ENCODE measurements around the gene LTBP1. TPM values are rescaled to one million over a fixed set of nuclear protein-coding genes. Genes with fewer than 3 reads are reported as not detected.

Gene LTBP1
- total RNA-seq, 1 donor from 2014 or later: 48.4 TPM

DNA sequence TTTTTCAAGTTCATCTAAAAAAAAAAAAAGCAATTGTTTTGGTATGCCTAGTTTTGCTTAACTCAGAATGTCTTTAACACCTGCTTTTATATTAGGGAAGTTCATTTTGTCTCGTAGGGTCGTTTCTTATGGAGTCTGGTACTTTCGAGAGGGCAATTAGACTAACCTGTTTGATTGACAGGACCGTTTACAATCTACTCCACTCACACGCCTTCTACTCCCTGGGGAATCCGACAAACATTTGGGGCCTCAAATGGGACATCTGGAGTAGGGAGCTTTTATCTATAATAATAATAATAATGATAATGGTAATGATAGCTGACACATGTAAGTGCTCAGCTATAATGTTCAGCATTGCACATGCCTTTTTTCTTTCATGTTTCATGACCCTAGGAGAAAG lies 268.1 kb downstream of the LTBP1 start:
- intact Hi-C loops (cut with DNase I): loop anchor here (10.0 kb wide), 1 partner anchor 70 kb away; no protein-coding TSS in a partner anchor
- Histone ChIP-seq H3K27ac (peak overlapping the region; percentile 14), H3K4me1 (peaks cover 46% of the 10 kb centered on the region)

DNA sequence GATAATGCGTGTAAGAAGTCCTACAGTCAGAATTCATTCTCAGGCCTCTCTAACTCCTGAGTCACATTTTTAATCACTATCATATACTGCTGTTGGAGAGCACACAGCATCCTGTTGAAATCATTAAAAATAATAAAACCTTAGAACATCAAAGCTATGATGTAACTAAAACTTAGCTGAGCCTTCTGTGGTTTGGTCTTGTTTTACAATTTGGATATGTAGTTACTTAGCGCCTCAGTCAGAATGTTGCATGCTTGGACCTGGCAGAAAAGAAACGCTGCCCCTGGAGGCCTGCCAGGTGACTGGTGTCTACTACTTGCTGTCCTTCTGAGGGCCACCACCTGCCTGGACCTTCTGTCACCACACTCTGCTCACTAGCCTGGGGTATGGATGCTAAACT lies 268.5 kb downstream of the LTBP1 start:
- TF ChIP-seq POLR2AphosphoS5 (IDR thresholded peaks at IDR 0.05; ENCODE audit: insufficient read depth in 1 of 2, low read depth in 1 of 2) (peak in 1 of 2 donors; percentile 15), POLR2A (IDR thresholded peaks at IDR 0.05) (no peak)
- TF ChIP-seq, protein P1, sequence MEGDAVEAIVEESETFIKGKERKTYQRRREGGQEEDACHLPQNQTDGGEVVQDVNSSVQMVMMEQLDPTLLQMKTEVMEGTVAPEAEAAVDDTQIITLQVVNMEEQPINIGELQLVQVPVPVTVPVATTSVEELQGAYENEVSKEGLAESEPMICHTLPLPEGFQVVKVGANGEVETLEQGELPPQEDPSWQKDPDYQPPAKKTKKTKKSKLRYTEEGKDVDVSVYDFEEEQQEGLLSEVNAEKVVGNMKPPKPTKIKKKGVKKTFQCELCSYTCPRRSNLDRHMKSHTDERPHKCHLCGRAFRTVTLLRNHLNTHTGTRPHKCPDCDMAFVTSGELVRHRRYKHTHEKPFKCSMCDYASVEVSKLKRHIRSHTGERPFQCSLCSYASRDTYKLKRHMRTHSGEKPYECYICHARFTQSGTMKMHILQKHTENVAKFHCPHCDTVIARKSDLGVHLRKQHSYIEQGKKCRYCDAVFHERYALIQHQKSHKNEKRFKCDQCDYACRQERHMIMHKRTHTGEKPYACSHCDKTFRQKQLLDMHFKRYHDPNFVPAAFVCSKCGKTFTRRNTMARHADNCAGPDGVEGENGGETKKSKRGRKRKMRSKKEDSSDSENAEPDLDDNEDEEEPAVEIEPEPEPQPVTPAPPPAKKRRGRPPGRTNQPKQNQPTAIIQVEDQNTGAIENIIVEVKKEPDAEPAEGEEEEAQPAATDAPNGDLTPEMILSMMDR (IDR thresholded peaks at IDR 0.05): no peak
- intact Hi-C loops (cut with DNase I): loop anchor here (10.0 kb wide), 1 partner anchor 70 kb away; no protein-coding TSS in a partner anchor

More for the DNA sequence above, 268.1 kb downstream of the LTBP1 start:
- TF ChIP-seq POLR2AphosphoS5 (IDR thresholded peaks at IDR 0.05; ENCODE audit: insufficient read depth in 1 of 2, low read depth in 1 of 2): no peak
- no peak for TF ChIP-seq POLR2A (IDR thresholded peaks at IDR 0.05)
- TF ChIP-seq, protein P1 (IDR thresholded peaks at IDR 0.05): no peak
- Histone ChIP-seq H3K9me3 (no peaks in the 10 kb centered on the region), H3K36me3 (no peaks in the 10 kb centered on the region), H3K27me3 (no peaks in the 10 kb centered on the region), H3K4me3 (no peak overlapping the region)
- no peak for DNase-seq (ENCODE audit: extremely low spot score in 2 of 2)

DNA sequence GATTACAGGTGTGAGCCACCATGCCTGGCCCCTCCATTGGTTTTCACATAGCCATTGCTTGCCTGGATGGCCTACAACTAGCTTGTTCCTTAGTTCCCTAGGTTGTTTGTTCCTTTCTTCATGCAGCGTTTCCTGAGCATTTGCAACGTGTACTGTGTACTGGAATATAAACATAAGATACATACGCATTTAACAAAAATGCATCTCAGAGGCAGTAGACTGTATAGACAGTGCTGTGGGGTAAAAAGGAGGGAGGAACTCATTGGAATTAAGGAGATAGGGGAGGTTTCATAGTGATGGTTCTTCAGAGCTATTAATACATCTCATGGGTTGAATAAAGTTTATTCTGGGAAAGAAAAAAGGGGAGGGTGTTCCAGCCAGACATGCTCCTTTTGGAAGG lies 269.2 kb downstream of the LTBP1 start:
- H3K4me1 ChIP-seq: peaks cover 43% of the 10 kb centered on the region
- H3K27ac ChIP-seq: peak overlapping the region; percentile 46
- DNase-seq (ENCODE audit: extremely low spot score in 2 of 2): no peak
- intact Hi-C loops (cut with DNase I): loop anchor here (10.0 kb wide), 1 partner anchor 71 kb away; no protein-coding TSS in a partner anchor
- H3K36me3 ChIP-seq: no peaks in the 10 kb centered on the region
- no peaks in the 10 kb centered on the region for H3K27me3 ChIP-seq
- H3K9me3 ChIP-seq: no peaks in the 10 kb centered on the region
- TF ChIP-seq, protein P1 (IDR thresholded peaks at IDR 0.05): no peak
- TF ChIP-seq POLR2A (IDR thresholded peaks at IDR 0.05) (no peak), POLR2AphosphoS5 (IDR thresholded peaks at IDR 0.05; ENCODE audit: insufficient read depth in 1 of 2, low read depth in 1 of 2) (no peak)
- no peak overlapping the region for H3K4me3 ChIP-seq

More for the DNA sequence above, 268.5 kb downstream of the LTBP1 start:
- H3K27ac ChIP-seq: peak overlapping the region; percentile 46
- no peaks in the 10 kb centered on the region for H3K27me3 ChIP-seq
- no peak for DNase-seq (ENCODE audit: extremely low spot score in 2 of 2)
- H3K9me3 ChIP-seq: no peaks in the 10 kb centered on the region
- peaks cover 41% of the 10 kb centered on the region for H3K4me1 ChIP-seq
- no peak overlapping the region for H3K4me3 ChIP-seq
- H3K36me3 ChIP-seq: no peaks in the 10 kb centered on the region

DNA sequence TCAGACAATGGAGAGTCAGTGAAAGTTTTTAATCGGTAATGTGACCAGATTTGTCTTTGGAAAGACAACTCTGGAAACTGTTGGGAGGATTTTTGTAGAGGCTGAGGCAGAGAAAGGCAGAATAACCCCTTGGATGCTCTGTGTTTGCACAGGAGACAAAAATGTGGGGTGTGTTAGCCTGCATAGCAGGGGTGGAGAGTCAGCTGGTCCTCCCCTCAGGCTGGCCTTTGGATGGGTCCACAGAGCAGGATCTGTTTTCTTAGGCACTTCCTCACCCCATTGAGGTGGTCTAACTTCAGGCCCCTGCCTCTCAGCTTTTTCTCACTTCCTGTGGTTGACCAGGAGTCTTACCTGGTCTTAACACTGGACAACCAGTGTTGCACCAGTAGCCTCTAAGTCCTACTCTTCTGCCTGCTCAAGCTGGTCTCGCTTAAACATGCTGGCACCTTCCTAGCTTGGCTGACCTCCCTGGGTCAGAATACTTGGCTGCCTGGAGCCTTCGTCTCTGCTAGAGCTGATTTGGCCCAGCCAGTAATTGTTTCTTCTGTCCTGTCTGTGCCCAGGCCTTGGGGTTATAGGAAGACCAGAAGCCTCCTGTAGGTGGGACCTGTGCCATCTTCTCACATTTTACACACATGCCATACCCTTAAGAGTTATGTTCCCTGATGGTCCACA lies 269.9 kb downstream of the LTBP1 start:
- intact Hi-C loops (cut with DNase I): loop anchor here (10.0 kb wide), 1 partner anchor 72 kb away; no protein-coding TSS in a partner anchor
- Histone ChIP-seq H3K27me3 (no peaks in the 10 kb centered on the region), H3K4me3 (no peak overlapping the region), H3K4me1 (peaks cover 45% of the 10 kb centered on the region), H3K27ac (peak overlapping the region; percentile 46), H3K9me3 (no peaks in the 10 kb centered on the region), H3K36me3 (no peaks in the 10 kb centered on the region)
- TF ChIP-seq, protein P1 (IDR thresholded peaks at IDR 0.05): no peak
- TF ChIP-seq POLR2A (IDR thresholded peaks at IDR 0.05) (no peak), POLR2AphosphoS5 (IDR thresholded peaks at IDR 0.05; ENCODE audit: insufficient read depth in 1 of 2, low read depth in 1 of 2) (no peak)
- no peak for DNase-seq (ENCODE audit: extremely low spot score in 2 of 2)

DNA sequence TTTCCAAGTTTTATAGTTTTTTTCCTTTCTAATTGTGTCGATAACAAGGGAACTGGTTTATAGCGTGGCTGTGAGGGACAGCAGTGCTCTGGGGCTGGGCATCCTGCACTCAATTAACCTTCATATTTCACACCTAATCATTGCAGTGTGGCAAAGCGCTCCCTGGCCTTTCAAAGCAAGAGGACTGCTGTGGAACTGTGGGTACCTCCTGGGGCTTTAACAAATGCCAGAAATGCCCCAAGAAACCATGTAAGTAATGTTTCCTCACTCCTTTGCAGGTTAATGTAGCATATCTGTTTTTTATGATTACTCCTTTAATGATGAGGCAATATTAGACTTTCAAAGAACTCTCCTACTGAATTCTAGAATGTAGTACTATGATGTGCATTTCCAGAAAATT lies 270.7 kb downstream of the LTBP1 start:
- intact Hi-C loops (cut with DNase I): loop anchor here (10.0 kb wide), 1 partner anchor 73 kb away; no protein-coding TSS in a partner anchor
- H3K4me1 ChIP-seq: peaks cover 42% of the 10 kb centered on the region

More for the DNA sequence above, 270.7 kb downstream of the LTBP1 start:
- H3K27me3 ChIP-seq: no peaks in the 10 kb centered on the region
- DNase-seq (ENCODE audit: extremely low spot score in 2 of 2): no peak
- no peaks in the 10 kb centered on the region for H3K36me3 ChIP-seq
- TF ChIP-seq, protein P1 (IDR thresholded peaks at IDR 0.05): no peak
- TF ChIP-seq POLR2AphosphoS5 (IDR thresholded peaks at IDR 0.05; ENCODE audit: insufficient read depth in 1 of 2, low read depth in 1 of 2) (no peak), POLR2A (IDR thresholded peaks at IDR 0.05) (no peak)
- H3K4me3 ChIP-seq: no peak overlapping the region
- H3K27ac ChIP-seq: peak overlapping the region; percentile 32
- no peaks in the 10 kb centered on the region for H3K9me3 ChIP-seq

Data from vagina (tissue), 2 donors.